GM21619 (cell line): ENCODE measurements around the gene POGZ.

ENCODE experiments used
- ATAC-seq: cut with Tn5 transposase; IDR thresholded peaks from one replicate; pipeline ENCODE4 v1.9.1; 2021; ENCODE audit not compliant: unreplicated experiment

Gene POGZ

GRCh38 chr1:151377150-151377884, 82.0 kb downstream of the POGZ start:
- no peak for ATAC-seq

- no peak for ATAC-seq
Measured at GRCh38 chr1:151373196-151373595, 86.1 kb downstream of the POGZ start.

- ATAC-seq: no peak
Measured at GRCh38 chr1:151372058-151372934, 87.0 kb downstream of the POGZ start, which contains the start of gene SELENBP1. SELENBP1 (minus strand) TSS chr1:151372705; CDS start chr1:151372641, 64 bp downstream.

GRCh38 chr1:151371370-151372057, 87.8 kb downstream of the POGZ start:
- ATAC-seq: no peak

- no peak for ATAC-seq
Measured at GRCh38 chr1:151370211-151370911, 88.9 kb downstream of the POGZ start.

- ATAC-seq: no peak
Measured at GRCh38 chr1:151369621-151370048, 89.7 kb downstream of the POGZ start.

- ATAC-seq: no peak
Measured at GRCh38 chr1:151369302-151369610, 90.0 kb downstream of the POGZ start.

- ATAC-seq: no peak
Measured at GRCh38 chr1:151368393-151369301, 90.6 kb downstream of the POGZ start.

- no peak for ATAC-seq
Measured at GRCh38 chr1:151367658-151368392, 91.5 kb downstream of the POGZ start.

- ATAC-seq: no peak
Measured at GRCh38 chr1:151364996-151365395, 94.3 kb downstream of the POGZ start.

- no peak for ATAC-seq
Measured at GRCh38 chr1:151362308-151363155, 96.8 kb downstream of the POGZ start.

- ATAC-seq: no peak
Measured at GRCh38 chr1:151361883-151362282, 97.4 kb downstream of the POGZ start.

- no peak for ATAC-seq
Measured at GRCh38 chr1:151356696-151357095, 102.6 kb downstream of the POGZ start.
